Prostate gland (tissue), 2 donors: ENCODE data around the gene SALL2.

ENCODE experiments used
- CTCF ChIP-seq, 4 experiments: fragments of 200-600 bp in 2 of 4; fragments of 450-650 bp in 2 of 4; sonication (generic) in 2 of 4; IDR thresholded peaks; 1 replicate in 3 of 4; 2 replicates in 1 of 4; pipeline ENCODE4 v1.5.1; 2016 to 2019; ENCODE audit warnings: antibody characterized with exemption in 4 of 4, mild to moderate bottlenecking in 2 of 4, moderate library complexity in 2 of 4
- POLR2A ChIP-seq: fragments of 450-650 bp; IDR thresholded peaks from one replicate; pipeline ENCODE4 v1.6.1; 2016; ENCODE audit warnings: antibody characterized with exemption, mild to moderate bottlenecking

- TF ChIP-seq POLR2A (no peak), CTCF (IDR thresholded peaks at IDR 0.05) (no peak)
Observed at GRCh38 chr14:21556378-21557083, 30.4 kb upstream of the SALL2 start.
